ENCODE data around the gene EIF3CL. TPM values are rescaled to one million over a fixed set of nuclear protein-coding genes. Genes with fewer than 3 reads are reported as not detected.
"Not testable (repeated sequence)": the region's sequence is repeated elsewhere in the genome, so short reads cannot be mapped to it uniquely, and the experiment has no call there.

EIF3CL gene, protein sequence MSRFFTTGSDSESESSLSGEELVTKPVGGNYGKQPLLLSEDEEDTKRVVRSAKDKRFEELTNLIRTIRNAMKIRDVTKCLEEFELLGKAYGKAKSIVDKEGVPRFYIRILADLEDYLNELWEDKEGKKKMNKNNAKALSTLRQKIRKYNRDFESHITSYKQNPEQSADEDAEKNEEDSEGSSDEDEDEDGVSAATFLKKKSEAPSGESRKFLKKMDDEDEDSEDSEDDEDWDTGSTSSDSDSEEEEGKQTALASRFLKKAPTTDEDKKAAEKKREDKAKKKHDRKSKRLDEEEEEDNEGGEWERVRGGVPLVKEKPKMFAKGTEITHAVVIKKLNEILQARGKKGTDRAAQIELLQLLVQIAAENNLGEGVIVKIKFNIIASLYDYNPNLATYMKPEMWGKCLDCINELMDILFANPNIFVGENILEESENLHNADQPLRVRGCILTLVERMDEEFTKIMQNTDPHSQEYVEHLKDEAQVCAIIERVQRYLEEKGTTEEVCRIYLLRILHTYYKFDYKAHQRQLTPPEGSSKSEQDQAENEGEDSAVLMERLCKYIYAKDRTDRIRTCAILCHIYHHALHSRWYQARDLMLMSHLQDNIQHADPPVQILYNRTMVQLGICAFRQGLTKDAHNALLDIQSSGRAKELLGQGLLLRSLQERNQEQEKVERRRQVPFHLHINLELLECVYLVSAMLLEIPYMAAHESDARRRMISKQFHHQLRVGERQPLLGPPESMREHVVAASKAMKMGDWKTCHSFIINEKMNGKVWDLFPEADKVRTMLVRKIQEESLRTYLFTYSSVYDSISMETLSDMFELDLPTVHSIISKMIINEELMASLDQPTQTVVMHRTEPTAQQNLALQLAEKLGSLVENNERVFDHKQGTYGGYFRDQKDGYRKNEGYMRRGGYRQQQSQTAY
- 100 to 1,000 TPM; 155 to 261 TPM for total RNA-seq

DNA sequence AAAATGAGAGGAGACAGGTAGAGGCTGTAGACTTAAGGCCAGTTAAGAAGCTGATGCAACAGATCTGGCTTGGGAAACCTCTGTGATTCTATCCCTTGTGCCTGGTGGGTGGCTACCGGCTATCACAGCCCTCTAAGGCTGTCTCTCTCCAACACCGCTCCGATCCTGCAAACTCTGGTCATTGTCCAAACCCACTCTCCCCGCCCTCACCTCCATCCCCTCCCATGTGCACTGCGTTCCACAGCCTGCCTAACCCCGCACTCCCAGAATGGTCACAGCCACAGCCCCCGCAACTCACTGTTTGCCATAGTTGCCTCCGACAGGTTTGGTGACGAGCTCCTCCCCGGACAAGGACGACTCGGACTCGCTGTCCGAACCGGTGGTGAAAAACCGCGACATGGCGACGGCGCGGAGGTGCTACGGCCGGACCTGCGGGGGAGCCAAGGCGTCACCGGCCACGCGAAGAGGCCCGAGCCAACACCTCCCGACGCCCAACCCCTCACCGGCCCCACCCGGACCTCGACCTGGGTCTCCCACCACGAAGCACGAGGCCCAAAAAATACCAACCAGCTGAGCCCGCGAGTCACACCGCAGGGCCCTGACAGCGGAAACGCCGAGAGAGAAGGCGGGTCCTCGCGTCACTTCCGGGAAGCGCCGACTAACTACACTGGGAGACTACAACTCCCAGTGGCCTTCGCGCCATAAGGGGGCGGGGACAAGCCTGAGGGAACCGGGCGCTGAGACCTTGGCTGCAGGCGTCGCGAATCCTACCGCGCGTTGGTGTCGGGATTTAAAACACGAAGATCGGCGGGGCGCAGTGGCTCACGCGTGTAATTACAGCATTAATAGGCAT, at the start of gene EIF3CL:
TSS of gene EIF3CL (minus strand) at position 622 of the 853 bp plus-strand sequence. CDS start at position 399, 223 bp downstream.
- DNase-seq (ENCODE audit: low spot score); H3K4me1 ChIP-seq (replicated peaks); intact Hi-C loops (cut with DNase I); H3K27me3 ChIP-seq (replicated peaks; ENCODE audit: insufficient read depth); H3K36me3 ChIP-seq; H3K9me3 ChIP-seq; H3K4me3 ChIP-seq; H3K27ac ChIP-seq: not testable (repeated sequence)
- WGBS = no CpG with 5 or more reads among the region's 66 CpGs

DNA sequence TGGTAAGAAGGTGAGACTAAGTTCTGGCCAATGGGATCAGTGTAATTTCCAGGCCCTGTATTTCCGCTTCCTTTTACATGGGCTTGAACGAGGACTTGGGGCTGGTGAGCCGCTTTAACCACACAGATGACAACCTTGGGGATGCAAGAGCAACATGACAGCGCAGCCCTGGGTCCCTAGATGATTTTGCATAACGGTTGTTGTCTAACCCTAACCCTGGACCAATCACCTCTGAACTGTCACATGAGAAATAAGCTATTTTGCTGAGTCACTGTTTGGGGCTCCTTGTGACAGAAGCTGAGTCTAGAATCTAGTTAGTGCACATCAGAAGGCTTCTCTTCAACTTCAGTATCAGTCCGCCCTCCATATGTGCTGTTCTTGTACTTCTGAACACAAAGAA, 43.4 kb upstream of the EIF3CL start:
- H3K27ac ChIP-seq; H3K4me3 ChIP-seq; H3K9me3 ChIP-seq; H3K27me3 ChIP-seq (replicated peaks; ENCODE audit: insufficient read depth); H3K4me1 ChIP-seq (replicated peaks); H3K36me3 ChIP-seq; intact Hi-C loops (cut with DNase I); DNase-seq (ENCODE audit: low spot score): not testable (repeated sequence)
- WGBS = no CpG with 5 or more reads among the region's 6 CpGs

DNA sequence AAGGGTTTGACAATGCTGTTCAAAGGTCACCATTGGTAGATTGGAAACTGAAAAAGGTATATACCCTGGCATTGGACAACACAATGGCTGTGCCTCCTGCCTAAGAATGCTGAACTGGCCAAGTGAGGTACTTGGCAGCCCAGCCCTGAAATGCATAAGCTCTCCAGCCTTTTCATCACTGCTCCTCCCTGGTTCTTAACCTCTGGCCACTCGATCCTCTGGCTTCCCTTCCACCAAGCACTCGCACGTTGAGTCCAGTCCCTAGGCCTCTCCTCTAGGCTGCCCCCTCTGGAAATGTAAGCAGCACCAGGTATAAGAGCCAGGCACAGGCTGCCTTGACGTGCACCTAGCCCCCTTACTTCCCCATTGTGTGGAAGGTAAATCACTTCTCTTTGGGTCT, 42.7 kb upstream of the EIF3CL start:
- H3K4me1 ChIP-seq (replicated peaks); H3K27ac ChIP-seq; H3K4me3 ChIP-seq; H3K27me3 ChIP-seq (replicated peaks; ENCODE audit: insufficient read depth); intact Hi-C loops (cut with DNase I); H3K36me3 ChIP-seq; DNase-seq (ENCODE audit: low spot score); H3K9me3 ChIP-seq: not testable (repeated sequence)
- no CpG with 5 or more reads among the region's 4 CpGs for WGBS

DNA sequence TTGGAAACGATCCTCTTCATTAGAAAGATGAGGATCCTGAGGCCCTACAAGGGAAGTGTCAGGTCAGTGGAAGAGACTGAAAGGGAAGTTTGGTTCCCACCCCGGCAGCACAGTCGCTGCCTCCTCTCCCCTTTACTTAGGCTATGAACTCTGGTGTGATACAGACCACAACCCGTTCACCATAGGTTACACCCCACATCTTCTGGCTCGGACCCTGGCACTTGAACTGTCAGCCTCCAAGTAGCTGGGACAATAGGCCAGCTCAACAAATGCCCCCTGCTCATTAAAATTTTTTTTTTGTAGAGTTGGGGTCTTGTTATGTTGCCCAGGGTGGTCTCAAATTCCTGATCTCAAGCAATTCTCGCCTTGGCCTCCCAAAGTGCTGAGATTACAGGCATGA, 40.3 kb upstream of the EIF3CL start:
- H3K4me3 ChIP-seq; H3K27me3 ChIP-seq (replicated peaks; ENCODE audit: insufficient read depth); DNase-seq (ENCODE audit: low spot score); intact Hi-C loops (cut with DNase I); H3K36me3 ChIP-seq; H3K9me3 ChIP-seq; H3K27ac ChIP-seq; H3K4me1 ChIP-seq (replicated peaks): not testable (repeated sequence)
- 100% methylated on average over 3 of the region's 6 CpGs for WGBS

DNA sequence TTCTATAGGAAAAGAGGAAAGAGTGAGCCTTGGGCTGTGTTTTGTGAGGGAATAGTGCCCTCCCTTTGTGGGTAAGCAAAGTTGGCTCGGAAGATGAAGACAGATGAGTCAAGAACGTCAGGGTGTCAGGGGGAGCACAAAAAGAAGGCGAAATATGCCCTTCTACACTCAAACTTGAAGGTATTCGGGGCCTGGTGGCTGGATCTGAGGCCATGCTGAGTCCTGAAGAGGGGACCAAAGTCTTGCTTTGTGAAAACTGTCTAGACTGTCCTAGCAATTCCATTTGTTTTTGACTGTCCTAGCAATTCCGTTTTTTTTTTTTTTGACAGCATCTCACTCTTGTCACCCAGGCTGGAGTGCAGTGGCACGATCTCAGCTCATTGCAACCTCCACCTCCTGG, 35.3 kb upstream of the EIF3CL start:
- H3K36me3 ChIP-seq; intact Hi-C loops (cut with DNase I); H3K9me3 ChIP-seq; H3K4me3 ChIP-seq; H3K27ac ChIP-seq; DNase-seq (ENCODE audit: low spot score); H3K27me3 ChIP-seq (replicated peaks; ENCODE audit: insufficient read depth); H3K4me1 ChIP-seq (replicated peaks): not testable (repeated sequence)
- 81% methylated on average over 4 of the region's 6 CpGs for WGBS

DNA sequence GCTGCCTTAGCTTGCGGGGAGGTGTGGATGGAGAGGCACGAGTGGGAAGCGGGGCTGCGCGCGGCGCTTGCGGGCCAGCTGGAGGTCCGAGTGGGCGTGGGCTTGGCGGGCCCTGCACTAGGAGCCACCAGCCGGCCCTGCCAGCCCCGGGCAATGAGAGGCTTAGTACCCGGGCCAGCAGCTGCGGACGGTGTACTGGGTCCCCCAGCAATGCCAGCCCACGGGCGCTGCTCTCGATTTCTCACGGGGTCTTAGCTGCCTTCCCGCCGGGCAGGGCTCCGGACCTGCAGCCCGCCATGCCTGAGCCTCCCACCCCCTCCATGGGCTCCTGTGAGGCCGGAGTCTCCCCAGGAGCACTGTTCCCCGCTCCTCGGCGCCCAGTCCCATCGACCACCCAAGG, 31.7 kb upstream of the EIF3CL start:
- intact Hi-C loops (cut with DNase I); DNase-seq (ENCODE audit: low spot score): not testable (repeated sequence)
- 100% methylated on average over 6 of the region's 29 CpGs for WGBS

DNA sequence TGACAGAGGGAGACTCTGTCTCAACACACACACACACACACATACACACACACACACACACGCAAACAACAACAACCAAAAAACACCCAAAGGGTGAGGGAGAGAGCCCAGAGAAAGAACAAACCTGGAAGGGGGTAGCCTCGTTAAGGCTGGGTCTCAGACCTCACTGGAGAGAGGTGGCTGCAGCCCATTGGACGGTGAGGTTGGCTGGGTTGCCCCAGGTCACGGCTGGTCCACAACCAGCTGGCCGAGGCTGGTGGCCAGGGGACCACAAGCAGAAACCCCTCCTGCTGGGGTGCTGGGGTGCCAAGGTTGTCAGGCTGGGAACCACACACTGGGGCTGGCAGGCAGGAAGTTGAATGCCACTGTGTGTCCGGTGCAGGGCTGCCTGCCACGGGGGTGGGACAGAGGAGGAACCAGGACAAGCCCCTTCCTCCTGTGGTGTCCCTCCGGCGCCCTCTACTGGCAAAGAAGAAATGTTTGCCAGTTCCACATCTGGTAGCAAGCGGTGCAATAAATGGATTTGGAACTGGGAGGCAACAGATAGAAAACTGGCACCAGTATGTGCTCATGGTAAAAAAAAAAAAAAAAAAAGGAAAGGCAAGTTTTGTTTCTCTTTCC, 22.5 kb upstream of the EIF3CL start:
- no CpG with 5 or more reads among the region's 10 CpGs for WGBS
- H3K36me3 ChIP-seq; H3K27me3 ChIP-seq (replicated peaks; ENCODE audit: insufficient read depth); H3K27ac ChIP-seq; H3K9me3 ChIP-seq; H3K4me1 ChIP-seq (replicated peaks); H3K4me3 ChIP-seq; intact Hi-C loops (cut with DNase I); DNase-seq (ENCODE audit: low spot score): not testable (repeated sequence)

More for the DNA sequence above, 31.7 kb upstream of the EIF3CL start:
- H3K4me3 ChIP-seq; H3K36me3 ChIP-seq; H3K4me1 ChIP-seq (replicated peaks); H3K9me3 ChIP-seq; H3K27ac ChIP-seq; H3K27me3 ChIP-seq (replicated peaks; ENCODE audit: insufficient read depth): not testable (repeated sequence)

DNA sequence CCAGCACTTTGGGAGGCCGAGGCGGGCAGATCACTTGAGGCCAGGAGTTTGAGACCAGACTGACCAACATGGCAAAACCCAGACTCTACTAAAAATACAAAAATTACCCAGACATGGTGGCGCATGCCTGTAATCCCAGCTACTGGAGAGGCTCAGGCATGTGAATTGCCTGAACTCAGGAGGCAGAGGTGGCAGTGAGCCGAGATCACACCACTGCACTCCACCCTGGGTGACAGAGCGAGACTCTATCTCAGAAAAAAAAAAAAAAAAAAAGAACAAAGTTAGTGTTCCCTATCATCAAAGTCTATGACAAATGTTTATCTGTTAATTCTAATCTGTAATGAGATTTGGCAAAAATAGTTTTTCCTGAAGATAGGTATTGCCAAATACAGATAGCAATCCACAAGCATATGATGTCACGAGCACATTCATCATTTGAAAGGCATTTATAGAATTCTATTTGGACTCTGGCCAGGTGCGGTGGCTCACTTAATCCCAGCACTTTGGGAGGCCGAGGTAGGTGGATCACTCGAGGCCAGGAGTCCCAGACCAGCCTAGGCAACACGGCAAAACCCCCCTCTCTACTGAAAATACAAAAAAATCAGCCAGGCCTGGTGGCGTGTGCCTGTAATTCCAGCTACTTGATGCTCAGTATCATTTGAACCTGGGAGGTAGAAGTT, 17.6 kb upstream of the EIF3CL start:
- H3K4me1 ChIP-seq (replicated peaks); intact Hi-C loops (cut with DNase I); H3K27ac ChIP-seq; H3K36me3 ChIP-seq; H3K27me3 ChIP-seq (replicated peaks; ENCODE audit: insufficient read depth); H3K4me3 ChIP-seq; DNase-seq (ENCODE audit: low spot score); H3K9me3 ChIP-seq: not testable (repeated sequence)
- whole genome bisulfite sequencing = no CpG with 5 or more reads among the region's 11 CpGs

DNA sequence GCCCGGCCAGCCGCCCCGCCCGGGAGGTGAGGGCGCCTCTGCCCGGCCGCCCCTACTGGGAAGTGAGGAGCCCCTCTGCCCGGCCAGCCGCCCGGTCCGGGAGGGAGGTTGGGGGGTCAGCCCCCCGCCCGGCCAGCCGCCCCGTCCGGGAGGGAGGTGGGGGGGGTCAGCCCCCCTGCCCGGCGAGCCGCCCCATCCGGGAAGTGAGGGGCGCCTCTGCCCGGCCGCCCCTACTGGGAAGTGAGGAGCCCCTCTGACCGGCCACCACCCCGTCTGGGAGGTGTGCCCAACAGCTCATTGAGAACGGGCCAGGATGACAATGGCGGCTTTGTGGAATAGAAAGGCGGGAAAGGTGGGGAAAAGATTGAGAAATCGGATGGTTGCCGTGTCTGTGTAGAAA, 13.4 kb upstream of the EIF3CL start:
- H3K27ac ChIP-seq; H3K9me3 ChIP-seq; H3K4me3 ChIP-seq; H3K27me3 ChIP-seq (replicated peaks; ENCODE audit: insufficient read depth); H3K4me1 ChIP-seq (replicated peaks); DNase-seq (ENCODE audit: low spot score); intact Hi-C loops (cut with DNase I); H3K36me3 ChIP-seq: not testable (repeated sequence)
- no CpG with 5 or more reads among the region's 30 CpGs for WGBS

DNA sequence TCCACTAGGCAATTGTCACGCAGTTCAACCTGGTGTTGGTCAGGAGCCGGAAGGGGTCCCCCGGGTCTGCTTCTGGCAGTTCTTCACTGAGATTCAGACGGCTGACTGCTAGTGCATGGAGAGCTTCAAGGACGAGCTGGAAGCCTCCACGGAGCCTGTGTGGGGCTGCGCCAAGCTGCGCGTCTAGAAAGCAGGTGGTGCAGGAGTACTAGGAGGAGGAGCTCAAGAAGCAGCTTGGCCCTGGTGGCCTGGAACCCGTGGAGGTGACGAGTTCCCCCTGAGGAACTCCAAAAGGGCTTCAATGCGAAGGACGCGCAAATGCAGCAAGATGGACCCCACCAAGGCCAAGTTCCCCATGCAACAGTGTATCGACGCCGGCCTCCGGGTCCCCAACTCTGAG, 10.9 kb upstream of the EIF3CL start:
- DNase-seq (ENCODE audit: low spot score); H3K9me3 ChIP-seq; intact Hi-C loops (cut with DNase I); H3K36me3 ChIP-seq; H3K4me1 ChIP-seq (replicated peaks); H3K27me3 ChIP-seq (replicated peaks; ENCODE audit: insufficient read depth); H3K4me3 ChIP-seq; H3K27ac ChIP-seq: not testable (repeated sequence)
- WGBS = 91% methylated on average over 12 of the region's 18 CpGs

DNA sequence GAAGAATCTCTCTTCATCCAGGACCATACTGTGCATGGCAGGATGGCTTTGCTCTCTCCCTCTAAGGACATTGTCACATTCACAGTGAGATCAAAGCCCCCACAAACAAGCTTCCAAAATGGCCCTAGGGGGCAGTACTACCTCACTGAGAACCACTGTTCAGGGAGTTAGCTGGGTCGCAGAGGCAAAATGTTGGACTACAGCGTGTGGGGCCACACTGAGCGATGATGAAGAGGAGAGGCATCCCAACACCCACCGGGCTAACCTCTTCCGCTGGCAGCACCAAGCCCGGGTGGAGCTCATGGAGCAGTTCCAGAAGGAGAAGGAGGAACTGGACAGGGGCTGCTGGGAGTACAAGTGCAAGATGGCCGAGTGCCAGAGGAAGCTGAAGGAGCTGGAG, 9.9 kb upstream of the EIF3CL start:
- H3K4me1 ChIP-seq (replicated peaks); H3K4me3 ChIP-seq; intact Hi-C loops (cut with DNase I); H3K27ac ChIP-seq; H3K9me3 ChIP-seq; H3K36me3 ChIP-seq; H3K27me3 ChIP-seq (replicated peaks; ENCODE audit: insufficient read depth); DNase-seq (ENCODE audit: low spot score): not testable (repeated sequence)
- no CpG with 5 or more reads among the region's 7 CpGs for WGBS
